Activated T-cell treated with anti-CD3 and anti-CD28 coated beads, Interleukin-2, amount 50 U/mL, for 1 hour (primary cell): Measurements from ENCODE around the gene TRAPPC2.
"Not testable (repeated sequence)": the region's sequence is repeated elsewhere in the genome, so short reads cannot be mapped to it uniquely, and the experiment has no call there.

Experiments
- DNase-seq: peaks from one replicate; pipeline ENCODE4 v3.0.0-alpha.2; 2020

TRAPPC2 gene

GRCh38 chrX:13742397-13743176 is 8.2 kb upstream of the TRAPPC2 start:
- DNase-seq: peak; percentile 31

- no peak for DNase-seq
Observed at GRCh38 chrX:13741695-13742094, 7.3 kb upstream of the TRAPPC2 start.

- DNase-seq: no peak
Observed at GRCh38 chrX:13733506-13733905, 914 bp downstream of the TRAPPC2 start.

GRCh38 chrX:13732246-13733067 is 2.0 kb downstream of the TRAPPC2 start:
- DNase-seq: no peak

GRCh38 chrX:13730523-13730922 is 3.9 kb downstream of the TRAPPC2 start:
- DNase-seq: not testable (repeated sequence)

GRCh38 chrX:13726583-13726982 is 7.8 kb downstream of the TRAPPC2 start:
- DNase-seq: not testable (repeated sequence)

GRCh38 chrX:13724878-13725277 is 9.5 kb downstream of the TRAPPC2 start:
- peak; percentile 42 for DNase-seq

GRCh38 chrX:13721819-13722519 is 12.5 kb downstream of the TRAPPC2 start:
- no peak for DNase-seq

GRCh38 chrX:13721371-13721770 is 13.0 kb downstream of the TRAPPC2 start:
- no peak for DNase-seq

GRCh38 chrX:13719192-13719856 is 15.1 kb downstream of the TRAPPC2 start:
- DNase-seq: no peak

- no peak for DNase-seq
Observed at GRCh38 chrX:13717700-13718472, 16.5 kb downstream of the TRAPPC2 start.

GRCh38 chrX:13716905-13717304 is 17.5 kb downstream of the TRAPPC2 start:
- peak; percentile 31 for DNase-seq

- no peak for DNase-seq
Observed at GRCh38 chrX:13716455-13716854, 18.0 kb downstream of the TRAPPC2 start.

- DNase-seq: no peak
Observed at GRCh38 chrX:13711141-13711540, 23.3 kb downstream of the TRAPPC2 start.

- DNase-seq: no peak
Observed at GRCh38 chrX:13703589-13703988, 30.8 kb downstream of the TRAPPC2 start.

GRCh38 chrX:13703135-13703534 is 31.3 kb downstream of the TRAPPC2 start:
- no peak for DNase-seq

GRCh38 chrX:13702111-13702789 is 32.2 kb downstream of the TRAPPC2 start:
- DNase-seq: no peak

GRCh38 chrX:13700380-13700779 is 34.0 kb downstream of the TRAPPC2 start:
- no peak for DNase-seq

GRCh38 chrX:13699183-13699826 is 35.1 kb downstream of the TRAPPC2 start:
- DNase-seq: no peak

GRCh38 chrX:13698432-13698831 is 36.0 kb downstream of the TRAPPC2 start:
- DNase-seq: no peak

- no peak for DNase-seq
Observed at GRCh38 chrX:13697976-13698375, 36.4 kb downstream of the TRAPPC2 start.
